Measurements from ENCODE around the gene ENG. TPM values are rescaled to one million over a fixed set of nuclear protein-coding genes. Genes with fewer than 3 reads are reported as not detected.

Gene ENG
- total RNA-seq, 1 experiment from 2014 or later, result 0.76 TPM

DNA sequence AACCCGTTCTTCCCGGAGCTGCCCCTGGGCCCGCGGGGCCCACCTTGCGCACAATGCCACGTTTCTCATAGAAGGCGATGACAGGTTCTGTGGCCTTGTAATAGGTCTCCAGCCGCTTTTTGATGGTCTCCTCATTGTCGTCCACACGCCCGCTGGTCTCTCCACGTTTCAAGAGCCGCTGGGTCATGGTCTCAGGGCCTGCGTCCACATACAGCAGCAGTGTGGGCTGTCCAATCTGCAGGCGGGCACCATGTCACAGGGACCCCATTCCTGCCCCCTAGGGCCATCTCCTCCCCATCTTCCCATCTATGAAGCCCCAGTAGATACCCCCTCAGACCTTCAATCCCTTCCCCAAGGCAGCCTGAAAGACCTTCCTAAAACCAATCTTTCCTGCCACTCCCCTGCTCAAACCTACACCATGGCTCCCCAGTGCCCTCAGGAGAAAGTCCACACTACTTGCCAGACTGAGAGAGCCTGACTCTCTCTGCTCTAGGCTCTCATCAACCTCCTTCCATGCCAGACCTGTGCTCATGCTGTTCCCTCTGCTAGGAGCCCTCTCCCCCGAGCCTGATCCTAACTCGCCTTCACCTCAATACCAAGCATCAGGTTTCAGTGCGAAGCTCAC lies 13.9 kb upstream of the ENG start:
- ATAC-seq (no peak), DNase-seq (ENCODE audit: low read depth, low spot score) (no peak)
- H3K27me3 ChIP-seq (ENCODE audit: insufficient read depth, low read length), result no peaks in the 10 kb centered on the region
- H3K79me2 ChIP-seq (ENCODE audit: insufficient read depth, low read length), result no peaks in the 10 kb centered on the region
- H3K4me3 ChIP-seq (replicated peaks in 1 of 2; ENCODE audit: low read depth in 1 of 2, low read length in 2 of 2), result no peak overlapping the region
- intact Hi-C loops (cut with micrococcal nuclease), result no loop called here
- peaks cover 3 to 10% of the 10 kb centered on the region in 2 experiments; a peak in 3 of 4 replicates for H3K4me1 ChIP-seq (ENCODE audit: control insufficient read depth in 1 of 2, insufficient read depth in 2 of 2, low read length in 2 of 2)
- RAD21 ChIA-PET (ENCODE audit: low non-redundant PET in 1 of 2, low total read pairs in 2 of 2, uncharacterized antibody in 2 of 2, unreplicated experiment in 2 of 2), result interaction anchor here in 1 of 2 experiments (0.9 kb wide), 1 partner anchor 53 kb away, joined by 5 read pairs; no protein-coding TSS in a partner anchor
- TF ChIP-seq CTCF (IDR thresholded peaks at IDR 0.05 in 2 of 3, conservative IDR thresholded peaks at IDR 0.05 in 1 of 3; ENCODE audit: borderline replicate concordance in 1 of 3, insufficient read depth in 1 of 3, low read depth in 2 of 3, low read length in 2 of 3) (no peak), CBX3 (IDR thresholded peaks at IDR 0.05; ENCODE audit: low read depth) (no peak), EGR1 (IDR thresholded peaks at IDR 0.05; ENCODE audit: low read depth) (no peak), JUND (IDR thresholded peaks at IDR 0.05) (no peak), RAD21 (IDR thresholded peaks at IDR 0.05; ENCODE audit: low read depth) (no peak), ELF1 (IDR thresholded peaks at IDR 0.05; ENCODE audit: borderline replicate concordance, low read depth) (no peak), MAX (IDR thresholded peaks at IDR 0.05) (no peak), ZFX (IDR thresholded peaks at IDR 0.05) (no peak), REST (IDR thresholded peaks at IDR 0.05; ENCODE audit: low read depth) (no peak), POLR2AphosphoS5 (IDR thresholded peaks at IDR 0.05; ENCODE audit: low read depth, low read length) (no peak)
- H2AFZ ChIP-seq (ENCODE audit: low read depth, low read length, poor library complexity, severe bottlenecking), result no peak overlapping the region
- POLR2A ChIA-PET, result no interaction called here
- CTCF ChIA-PET, result no interaction called here
- no peak overlapping the region for H3K27ac ChIP-seq (ENCODE audit: low read depth, low read length)
- H4K20me1 ChIP-seq (ENCODE audit: insufficient read depth), result no peaks in the 10 kb centered on the region
- BruUV-seq (replicated peaks), result no TSS peak
- no peaks in the 10 kb centered on the region for H3K9me2 ChIP-seq (ENCODE audit: insufficient read depth)
- H3K36me3 ChIP-seq (ENCODE audit: control insufficient read depth in 1 of 2, insufficient read depth in 2 of 2, low read length in 2 of 2), result no peaks in the 10 kb centered on the region
- H3K4me2 ChIP-seq (ENCODE audit: low read length), result no peak overlapping the region
- H3K9me3 ChIP-seq (ENCODE audit: control insufficient read depth in 1 of 2, insufficient read depth in 1 of 2, low read depth in 1 of 2, low read length in 2 of 2), result no peaks in the 10 kb centered on the region
- H3K9ac ChIP-seq (ENCODE audit: low read length), result no peak overlapping the region
